ENCODE measurements around the gene ANKRD34B. TPM values are rescaled to one million over a fixed set of nuclear protein-coding genes. Genes with fewer than 3 reads are reported as not detected.
"Not testable (repeated sequence)": the region's sequence is repeated elsewhere in the genome, so short reads cannot be mapped to it uniquely, and the experiment has no call there.

The ANKRD34B gene
- total and polyA plus RNA-seq, 2 donors = not detected

DNA sequence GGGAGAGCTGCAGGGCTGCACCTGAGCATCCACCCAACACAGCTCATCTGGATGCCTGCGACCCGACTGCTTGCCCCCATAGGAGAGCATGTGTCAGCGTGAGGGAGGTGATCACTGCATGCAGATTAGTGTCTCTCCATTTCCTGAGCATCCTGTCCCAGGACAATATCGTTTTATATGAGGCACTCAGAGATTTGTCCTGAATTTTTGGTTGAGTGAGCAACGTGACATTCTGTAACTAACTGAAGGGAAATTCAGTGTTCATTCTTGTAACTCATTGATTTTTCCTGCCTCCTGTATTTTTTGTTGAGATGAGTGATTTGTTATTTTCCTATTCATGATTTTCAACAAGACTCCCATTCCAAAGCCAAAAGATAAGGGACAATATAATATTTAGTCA lies 20.7 kb upstream of the ANKRD34B start:
- H3K27ac ChIP-seq (ENCODE audit: low read depth) = no peak overlapping the region
- H3K4me1 ChIP-seq (ENCODE audit: insufficient read depth) = no peaks in the 10 kb centered on the region
- H3K36me3 ChIP-seq (ENCODE audit: insufficient read depth) = no peaks in the 10 kb centered on the region
- H3K4me3 ChIP-seq (ENCODE audit: low read depth, low read length) = no peak overlapping the region
- no peak for DNase-seq (ENCODE audit: extremely low spot score)
- 86% methylated on average over 5 of the region's 5 CpGs for WGBS

DNA sequence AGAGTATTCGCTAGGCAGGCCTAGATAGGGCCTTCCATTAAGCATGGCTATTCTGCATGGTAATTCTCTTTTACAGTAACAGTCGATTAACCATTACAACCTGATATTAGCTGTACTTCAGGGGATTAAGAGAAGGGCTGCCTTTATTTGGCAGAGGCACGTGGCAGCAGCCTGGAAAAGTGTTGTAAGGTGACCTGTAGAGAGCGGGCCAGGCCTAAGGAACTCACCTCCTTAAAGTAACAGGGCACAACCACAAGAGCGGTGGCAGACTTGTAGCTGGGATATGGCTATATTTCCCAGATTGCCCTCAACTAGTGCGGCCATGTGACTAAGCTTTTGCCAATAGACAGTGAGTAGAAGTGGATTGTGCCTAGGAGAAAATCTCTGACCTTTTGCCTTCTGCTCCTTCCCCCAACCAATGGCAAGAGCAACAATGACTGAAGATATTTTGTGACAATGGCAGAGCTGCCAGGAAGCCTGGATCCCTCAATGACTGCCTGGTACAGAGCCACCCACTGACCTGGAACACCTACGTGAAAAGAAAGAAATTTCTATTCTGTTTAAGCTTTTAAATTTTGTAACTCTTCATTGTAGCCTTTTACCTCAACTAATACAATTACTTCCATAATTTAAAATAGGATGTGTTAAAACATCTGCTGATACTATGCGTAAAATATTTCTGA lies 18.9 kb upstream of the ANKRD34B start:
- DNase-seq (ENCODE audit: extremely low spot score) = no peak
- 85% methylated on average over 8 of the region's 8 CpGs for WGBS
- Histone ChIP-seq H3K36me3 (ENCODE audit: insufficient read depth) (no peaks in the 10 kb centered on the region), H3K4me3 (ENCODE audit: low read depth, low read length) (no peak overlapping the region), H3K27ac (ENCODE audit: low read depth) (no peak overlapping the region), H3K4me1 (ENCODE audit: insufficient read depth) (no peaks in the 10 kb centered on the region)

DNA sequence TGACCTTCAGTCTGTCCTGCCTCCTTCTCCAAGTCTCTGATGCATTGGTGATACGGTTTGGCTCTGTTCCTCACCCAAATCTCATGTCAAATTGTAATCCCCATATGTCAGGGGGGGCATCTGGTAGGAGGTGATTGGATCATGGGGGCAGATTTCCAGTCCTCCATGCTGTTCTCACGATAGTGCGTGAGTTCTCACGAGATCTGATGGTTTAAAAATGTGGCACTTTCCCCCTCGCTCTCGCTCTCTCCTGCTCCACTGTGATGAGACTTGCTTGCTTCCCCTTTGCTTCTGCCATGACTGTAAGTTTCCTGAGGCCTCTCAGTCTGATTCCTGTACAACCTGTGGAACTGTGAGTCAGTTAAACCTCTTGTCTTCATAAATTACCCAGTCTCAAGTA lies 14.7 kb upstream of the ANKRD34B start:
- H3K4me3 ChIP-seq (ENCODE audit: low read depth, low read length) = no peak overlapping the region
- H3K36me3 ChIP-seq (ENCODE audit: insufficient read depth) = no peaks in the 10 kb centered on the region
- 87% methylated on average over 6 of the region's 6 CpGs for WGBS

DNA sequence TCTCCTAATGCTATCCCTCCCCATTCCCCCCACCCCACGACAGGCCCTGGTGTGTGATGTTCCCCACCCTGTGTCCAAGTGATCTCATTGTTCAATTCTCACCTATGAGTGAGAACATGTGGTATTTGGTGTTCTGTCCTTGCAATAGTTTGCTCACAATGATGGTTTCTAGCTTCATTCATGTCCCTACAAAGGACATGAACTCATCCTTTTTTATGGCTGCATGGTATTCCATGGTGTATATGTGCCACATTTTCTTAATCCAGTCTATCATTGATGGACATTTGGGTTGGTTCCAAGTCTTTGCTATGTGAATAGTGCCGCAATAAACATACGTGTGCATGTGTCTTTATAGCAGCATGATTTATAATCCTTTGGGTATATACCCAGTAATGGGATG lies 10.2 kb upstream of the ANKRD34B start:
- not testable (repeated sequence) for H3K27ac ChIP-seq (ENCODE audit: low read depth); DNase-seq (ENCODE audit: extremely low spot score); H3K4me3 ChIP-seq (ENCODE audit: low read depth, low read length); H3K4me1 ChIP-seq (ENCODE audit: insufficient read depth); H3K36me3 ChIP-seq (ENCODE audit: insufficient read depth)
- 89% methylated on average over 3 of the region's 3 CpGs for WGBS

More for the DNA sequence above, 14.7 kb upstream of the ANKRD34B start:
- Histone ChIP-seq H3K27ac (ENCODE audit: low read depth) (no peak overlapping the region), H3K4me1 (ENCODE audit: insufficient read depth) (no peaks in the 10 kb centered on the region)
- DNase-seq (ENCODE audit: extremely low spot score) = no peak

DNA sequence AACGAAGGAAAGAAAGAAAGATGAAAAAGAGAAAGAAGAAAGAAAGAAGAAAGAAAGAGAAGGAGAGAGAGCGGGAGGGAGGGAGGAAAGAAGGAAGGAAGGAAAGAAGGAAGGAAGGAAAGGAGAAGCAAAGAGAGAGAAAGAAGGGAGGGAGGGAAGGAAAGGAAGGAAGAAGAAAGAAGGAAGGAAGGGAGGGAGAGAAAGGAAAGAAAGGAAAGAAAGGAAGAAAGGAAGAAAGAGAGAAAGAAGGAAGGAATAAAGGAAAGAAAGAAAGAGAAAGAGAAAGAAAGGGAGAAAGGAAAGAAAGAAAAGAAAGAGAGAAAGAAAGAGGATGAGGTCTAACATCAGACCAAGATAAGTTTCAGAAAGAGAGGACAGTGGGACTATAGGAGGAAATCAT lies 9.0 kb upstream of the ANKRD34B start:
- H3K36me3 ChIP-seq (ENCODE audit: insufficient read depth) = no peaks in the 10 kb centered on the region
- H3K27ac ChIP-seq (ENCODE audit: low read depth) = no peak overlapping the region
- no peak for DNase-seq (ENCODE audit: extremely low spot score)
- 98% methylated on average over 2 of the region's 2 CpGs for WGBS
- H3K4me3 ChIP-seq (ENCODE audit: low read depth, low read length) = no peak overlapping the region
- H3K4me1 ChIP-seq (ENCODE audit: insufficient read depth) = no peaks in the 10 kb centered on the region

DNA sequence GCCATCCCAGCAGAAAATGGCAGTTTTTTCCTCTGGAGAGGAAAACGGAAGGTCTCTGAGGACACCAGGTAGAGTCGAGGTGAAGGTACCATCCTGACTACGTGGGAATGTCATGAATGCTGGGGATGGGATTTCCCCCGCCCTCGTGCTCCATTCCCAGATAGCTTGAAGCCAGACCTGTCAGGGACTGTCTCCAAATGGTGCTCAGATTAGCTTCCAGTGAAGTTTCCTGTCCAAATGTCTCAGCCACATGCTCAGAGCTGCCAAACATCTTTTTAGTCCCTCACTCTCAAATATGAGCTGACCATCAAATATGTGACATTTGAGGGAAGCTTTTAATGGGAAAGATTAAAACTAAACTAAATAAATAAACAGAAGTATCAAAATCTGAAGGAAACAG lies 7.6 kb upstream of the ANKRD34B start:
- 30% methylated on average over 5 of the region's 5 CpGs for WGBS
- no peak overlapping the region for H3K4me3 ChIP-seq (ENCODE audit: low read depth, low read length)
- no peaks in the 10 kb centered on the region for H3K36me3 ChIP-seq (ENCODE audit: insufficient read depth)
- no peaks in the 10 kb centered on the region for H3K4me1 ChIP-seq (ENCODE audit: insufficient read depth)
- DNase-seq (ENCODE audit: extremely low spot score) = no peak
- no peak overlapping the region for H3K27ac ChIP-seq (ENCODE audit: low read depth)

DNA sequence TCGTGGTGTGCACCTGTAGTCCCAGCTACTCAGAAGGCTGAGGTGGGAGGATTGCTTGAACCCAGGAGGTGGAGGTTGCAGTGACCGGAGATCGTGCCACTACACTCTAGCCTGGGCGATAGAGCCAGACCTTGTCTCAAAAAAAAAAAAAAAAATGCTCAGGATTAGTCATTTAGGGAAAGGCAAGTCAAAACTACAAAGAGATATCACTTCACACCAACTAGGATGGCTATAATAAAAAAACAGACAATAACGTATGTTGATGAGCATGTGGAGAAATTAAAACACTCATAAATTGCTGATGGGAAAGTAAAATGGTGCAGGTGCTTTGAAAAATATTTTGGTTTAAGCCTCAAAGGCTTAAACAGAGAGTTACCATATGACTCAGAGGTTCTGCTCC lies 6.3 kb upstream of the ANKRD34B start:
- no peak for DNase-seq (ENCODE audit: extremely low spot score)
- WGBS = 83% methylated on average over 5 of the region's 5 CpGs
- Histone ChIP-seq H3K4me3 (ENCODE audit: low read depth, low read length) (no peak overlapping the region), H3K4me1 (ENCODE audit: insufficient read depth) (no peaks in the 10 kb centered on the region), H3K36me3 (ENCODE audit: insufficient read depth) (no peaks in the 10 kb centered on the region), H3K27ac (ENCODE audit: low read depth) (no peak overlapping the region)

DNA sequence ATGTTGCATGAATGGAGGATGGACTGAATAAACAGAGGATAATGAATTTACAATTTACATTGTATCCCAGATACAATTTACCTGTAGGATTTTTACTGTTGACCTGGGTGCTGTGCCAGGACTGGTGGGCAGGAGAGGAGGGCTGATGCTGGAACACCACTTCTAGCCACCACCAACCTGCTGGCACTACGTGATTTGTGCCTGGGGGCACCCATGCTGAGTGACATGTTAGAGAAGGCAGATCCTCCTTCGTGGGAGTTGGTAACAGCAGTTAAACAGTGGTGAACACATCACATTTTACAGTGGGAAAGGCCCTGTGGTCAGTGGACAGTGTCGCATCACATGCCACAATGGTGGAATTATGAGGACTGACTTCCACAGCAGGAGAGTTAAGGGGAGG lies 3.0 kb upstream of the ANKRD34B start:
- Histone ChIP-seq H3K4me1 (ENCODE audit: insufficient read depth) (no peaks in the 10 kb centered on the region), H3K27ac (ENCODE audit: low read depth) (no peak overlapping the region), H3K4me3 (ENCODE audit: low read depth, low read length) (no peak overlapping the region), H3K36me3 (ENCODE audit: insufficient read depth) (no peaks in the 10 kb centered on the region)
- WGBS = 79% methylated on average over 3 of the region's 3 CpGs
- no peak for DNase-seq (ENCODE audit: extremely low spot score)

DNA sequence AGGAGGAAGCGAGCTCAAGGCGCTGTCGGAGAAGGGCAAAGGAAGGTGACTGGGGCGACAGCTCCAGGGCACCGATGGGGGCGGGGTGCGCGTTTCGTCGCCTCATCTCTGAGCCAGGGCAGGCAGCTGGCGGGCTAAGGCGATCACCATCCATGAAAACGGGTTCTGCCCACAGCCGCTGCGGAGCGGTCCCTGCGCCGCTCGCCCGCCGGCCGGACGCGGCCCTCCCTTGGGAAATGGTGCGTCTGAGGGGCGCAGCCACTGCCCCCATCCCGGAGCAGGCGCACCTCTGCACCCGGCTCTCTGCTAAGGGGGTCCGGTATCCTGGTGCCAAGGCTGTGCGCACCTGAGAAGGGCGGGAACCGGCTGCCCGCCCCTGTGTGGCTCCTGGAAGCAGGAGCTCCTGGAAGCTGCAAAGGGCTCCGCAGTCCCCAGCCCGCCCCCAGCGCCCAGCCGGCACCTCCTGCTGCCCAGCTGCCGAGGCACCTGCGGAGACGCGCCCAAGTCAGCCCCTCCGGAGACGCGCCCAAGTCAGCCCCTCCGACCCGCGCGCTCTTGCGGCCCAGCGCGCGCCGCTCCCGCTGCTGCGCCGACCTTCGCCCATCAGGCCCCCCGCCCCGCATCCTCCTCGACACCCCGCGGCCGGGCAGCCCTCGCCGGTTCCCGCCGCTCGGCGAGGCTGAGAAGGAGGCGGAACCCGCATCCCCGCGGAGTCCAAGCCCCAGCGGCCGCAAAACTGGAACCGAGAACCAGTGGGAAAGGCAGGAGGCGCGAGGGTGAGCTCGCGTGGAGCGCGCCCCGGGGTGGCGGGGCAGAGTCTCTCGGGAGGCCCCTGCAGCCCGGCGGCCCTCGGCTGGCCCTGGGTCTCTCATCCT lies 757 bp downstream of the ANKRD34B start:
- H3K4me1 ChIP-seq (ENCODE audit: insufficient read depth) = no peaks in the 10 kb centered on the region
- H3K27ac ChIP-seq (ENCODE audit: low read depth) = no peak overlapping the region
- H3K36me3 ChIP-seq (ENCODE audit: insufficient read depth) = no peaks in the 10 kb centered on the region
- H3K4me3 ChIP-seq (ENCODE audit: low read depth, low read length) = peak overlapping the region; percentile 37
- WGBS = 2% methylated on average over 89 of the region's 89 CpGs
- DNase-seq (ENCODE audit: extremely low spot score) = no peak

DNA sequence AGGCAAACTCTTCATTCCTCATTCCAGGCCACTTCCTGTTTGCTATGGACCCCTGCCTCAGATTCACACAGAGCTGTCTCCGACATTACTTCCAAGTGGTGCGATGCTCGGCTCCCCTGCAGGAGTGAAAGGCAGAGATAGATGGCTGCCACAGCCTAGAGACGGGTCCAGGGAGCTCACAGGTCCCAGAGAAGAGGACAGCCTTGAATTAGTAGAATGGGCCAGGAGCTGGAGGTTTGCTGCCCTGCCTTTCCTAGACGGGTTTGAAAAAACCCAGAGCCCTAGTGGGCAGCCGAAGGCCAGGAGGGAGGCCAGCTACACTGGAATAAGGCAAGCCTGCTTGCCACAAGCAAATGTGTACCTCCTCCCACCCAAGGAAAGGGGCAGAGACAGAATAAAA lies 1.8 kb downstream of the ANKRD34B start:
- H3K4me1 ChIP-seq (ENCODE audit: insufficient read depth) = no peaks in the 10 kb centered on the region
- WGBS = 60% methylated on average over 6 of the region's 6 CpGs
- no peak overlapping the region for H3K4me3 ChIP-seq (ENCODE audit: low read depth, low read length)
- no peak overlapping the region for H3K27ac ChIP-seq (ENCODE audit: low read depth)
- no peaks in the 10 kb centered on the region for H3K36me3 ChIP-seq (ENCODE audit: insufficient read depth)
- DNase-seq (ENCODE audit: extremely low spot score) = no peak

DNA sequence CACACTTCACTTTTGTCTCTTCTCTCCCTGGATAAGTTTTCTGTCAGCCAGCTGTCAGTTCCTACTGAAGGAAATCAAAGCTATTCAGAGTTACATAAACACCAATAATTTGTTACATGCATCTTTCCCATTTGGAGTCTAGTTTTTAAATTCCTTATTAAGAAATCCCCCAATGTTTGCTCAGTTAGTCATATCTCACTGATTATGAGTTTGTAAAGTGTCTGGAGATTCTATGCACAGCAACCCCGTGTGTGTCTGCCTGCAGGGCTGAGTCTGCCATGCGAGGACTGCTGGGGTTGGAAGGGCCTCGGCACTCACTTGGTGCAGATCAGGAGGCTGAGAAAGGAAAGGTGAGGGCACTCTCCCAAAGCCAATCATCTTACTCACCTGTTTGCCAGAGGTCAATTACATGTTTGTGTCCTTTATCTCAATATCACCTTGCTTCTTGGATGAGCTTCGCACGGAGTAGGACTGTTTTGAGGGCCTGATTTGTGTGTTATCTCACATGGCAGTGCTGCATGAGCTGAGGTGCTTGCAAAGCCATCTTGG lies 3.3 kb downstream of the ANKRD34B start:
- DNase-seq (ENCODE audit: extremely low spot score) = no peak
- H3K4me3 ChIP-seq (ENCODE audit: low read depth, low read length) = no peak overlapping the region
- WGBS = 70% methylated on average over 5 of the region's 5 CpGs
- H3K27ac ChIP-seq (ENCODE audit: low read depth) = no peak overlapping the region
- no peaks in the 10 kb centered on the region for H3K36me3 ChIP-seq (ENCODE audit: insufficient read depth)
- no peaks in the 10 kb centered on the region for H3K4me1 ChIP-seq (ENCODE audit: insufficient read depth)

DNA sequence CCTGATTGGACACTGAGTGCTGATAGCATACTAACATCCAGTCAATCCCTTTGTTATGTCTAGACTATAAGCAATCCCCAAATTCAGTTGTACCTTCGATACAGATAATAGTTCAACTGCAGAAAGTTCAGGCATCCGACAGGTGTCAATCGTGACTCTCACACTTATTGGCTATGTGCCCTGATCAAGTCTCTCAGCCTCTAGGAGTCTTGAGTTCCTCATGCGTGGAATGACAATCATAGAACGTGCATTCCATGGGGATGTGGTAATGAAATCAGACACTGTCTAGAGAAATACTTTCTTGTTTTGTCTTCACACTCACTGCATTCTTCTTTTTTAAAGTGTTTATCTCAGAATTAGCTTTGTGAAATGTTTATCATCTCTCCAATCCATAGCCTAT lies 4.8 kb downstream of the ANKRD34B start:
- DNase-seq (ENCODE audit: extremely low spot score) = no peak
- Histone ChIP-seq H3K4me1 (ENCODE audit: insufficient read depth) (no peaks in the 10 kb centered on the region), H3K27ac (ENCODE audit: low read depth) (no peak overlapping the region), H3K4me3 (ENCODE audit: low read depth, low read length) (no peak overlapping the region), H3K36me3 (ENCODE audit: insufficient read depth) (no peaks in the 10 kb centered on the region)
- 76% methylated on average over 5 of the region's 5 CpGs for WGBS

DNA sequence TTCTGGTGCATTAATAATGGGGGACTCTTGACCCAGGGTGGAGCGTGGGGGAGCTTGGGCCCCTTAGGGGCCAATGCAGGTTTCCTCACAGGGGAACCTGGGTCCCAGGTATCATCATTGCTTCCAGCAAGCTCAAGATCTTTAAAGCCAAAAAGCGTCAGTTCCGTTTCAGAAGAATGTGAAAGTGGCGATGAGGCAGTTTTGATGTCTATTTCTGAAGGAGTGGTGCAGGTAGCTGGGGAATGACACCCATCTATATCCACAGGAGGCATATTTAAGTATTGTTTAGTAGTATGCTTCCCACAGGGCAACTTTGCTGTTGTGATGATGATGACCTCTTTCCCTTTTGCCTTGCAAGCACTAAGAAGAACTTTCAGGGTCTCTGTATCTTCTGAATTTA lies 10.8 kb downstream of the ANKRD34B start:
- Histone ChIP-seq H3K4me3 (ENCODE audit: low read depth, low read length) (no peak overlapping the region), H3K4me1 (ENCODE audit: insufficient read depth) (no peaks in the 10 kb centered on the region), H3K36me3 (ENCODE audit: insufficient read depth) (no peaks in the 10 kb centered on the region), H3K27ac (ENCODE audit: low read depth) (no peak overlapping the region)
- DNase-seq (ENCODE audit: extremely low spot score) = no peak
- WGBS = 93% methylated on average over 4 of the region's 4 CpGs

DNA sequence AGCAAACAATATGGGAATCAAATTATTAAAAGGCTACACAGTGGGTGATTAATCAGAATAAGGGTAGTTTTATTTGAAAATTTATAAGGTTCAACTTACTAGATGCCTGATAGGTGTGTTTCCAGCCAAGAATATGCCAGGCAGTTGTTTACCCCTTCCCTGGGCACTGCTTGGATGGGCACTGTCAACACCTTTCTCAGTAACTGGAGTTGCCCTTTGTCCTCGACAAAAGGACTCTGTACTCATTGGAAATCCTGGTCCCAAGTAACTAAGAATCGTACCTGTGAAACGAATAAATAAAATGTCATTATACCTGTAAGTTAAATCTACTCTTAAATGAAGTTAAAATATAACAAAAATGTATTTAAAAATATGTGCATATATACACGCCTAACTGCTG lies 15.0 kb downstream of the ANKRD34B start:
- Histone ChIP-seq H3K4me3 (ENCODE audit: low read depth, low read length) (no peak overlapping the region), H3K4me1 (ENCODE audit: insufficient read depth) (no peaks in the 10 kb centered on the region), H3K36me3 (ENCODE audit: insufficient read depth) (no peaks in the 10 kb centered on the region), H3K27ac (ENCODE audit: low read depth) (no peak overlapping the region)
- no peak for DNase-seq (ENCODE audit: extremely low spot score)
- WGBS = 85% methylated on average over 4 of the region's 4 CpGs

Measured in urinary bladder (tissue), 4 donors.